Astrocyte of the hippocampus (primary cell): ENCODE results near the gene ACOX1.

Source experiments
- DNase-seq: peaks from one replicate; pipeline ENCODE4 v3.0.0; 2011; ENCODE audit warnings: low read depth, low spot score

The ACOX1 gene

DNA sequence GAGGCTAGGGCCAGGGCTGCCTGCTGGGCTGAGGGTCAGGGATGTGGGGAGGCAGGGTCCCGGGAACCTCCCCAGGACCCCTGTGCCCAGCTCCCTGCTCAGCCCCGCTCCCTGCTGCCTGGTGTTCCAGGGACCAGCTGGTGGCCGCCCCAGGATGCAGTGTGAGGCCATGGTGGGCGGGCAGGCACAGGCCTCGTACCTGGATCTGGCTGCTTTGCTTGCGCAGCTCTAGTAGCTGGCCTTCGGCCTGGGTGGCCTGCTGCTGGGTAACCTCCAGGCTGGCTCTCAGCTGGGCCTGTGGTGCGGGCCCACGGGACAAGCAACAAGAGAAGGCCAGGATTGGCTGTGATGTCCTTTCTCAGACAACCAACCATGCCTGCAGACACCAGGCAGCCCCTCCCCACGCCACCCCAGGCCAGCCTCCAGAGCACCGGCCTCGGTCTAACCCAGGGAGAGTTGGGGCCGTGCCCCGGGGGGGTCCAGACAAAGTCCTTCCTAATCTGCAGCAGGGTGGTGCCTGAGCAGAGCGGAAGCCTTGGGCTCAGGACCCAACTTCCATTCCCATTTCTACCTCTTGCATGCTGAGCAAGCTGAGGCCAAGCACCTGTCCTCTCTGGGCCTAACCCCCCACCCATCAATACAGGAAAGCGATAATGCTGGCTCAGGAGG is 86.3 kb downstream of the ACOX1 start:
- no peak for DNase-seq

DNA sequence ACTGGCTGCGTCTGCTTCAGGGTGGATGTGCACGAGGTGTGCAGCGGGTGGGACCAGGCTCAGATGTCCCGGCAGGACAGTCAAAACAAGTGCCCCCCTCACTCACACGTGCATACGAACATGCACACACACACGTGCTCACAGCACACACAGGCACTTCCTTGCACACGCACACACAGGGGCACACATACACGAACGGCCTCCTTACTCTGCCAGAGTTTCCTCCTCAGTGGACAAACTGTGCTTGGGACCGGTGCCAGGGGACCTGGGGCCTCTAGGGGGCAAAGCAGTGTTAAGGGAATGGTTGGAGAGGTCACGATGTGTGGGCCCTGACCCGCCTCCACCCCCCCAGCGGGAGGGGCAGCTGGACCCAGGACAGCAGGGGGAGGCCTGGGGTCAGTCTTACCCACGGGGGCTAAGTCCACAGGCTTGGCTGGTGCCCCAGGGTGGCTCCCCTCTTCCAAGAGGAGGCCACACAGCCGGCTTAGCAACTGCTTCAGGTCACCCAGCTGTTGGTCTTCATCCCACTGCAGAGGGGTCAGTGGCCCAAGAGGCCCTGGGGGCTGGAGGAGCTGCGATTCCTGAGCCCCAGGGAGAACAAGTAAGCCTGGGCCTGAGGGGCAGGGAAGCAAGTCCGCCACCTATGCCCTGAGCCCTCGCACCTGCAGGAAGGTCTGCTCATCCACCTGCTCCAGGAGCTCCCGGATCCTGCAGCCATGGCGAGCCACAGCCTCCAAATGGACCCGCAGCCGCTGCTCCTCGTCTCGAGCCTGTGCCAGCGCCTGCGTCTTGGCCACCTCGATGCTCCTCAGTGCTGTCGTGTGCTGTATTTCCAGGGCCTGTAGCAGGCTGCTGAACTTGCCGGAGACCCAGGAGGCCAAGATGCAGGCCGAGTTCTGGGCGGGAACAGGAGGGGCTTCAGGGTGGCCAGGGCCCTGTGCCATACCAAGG is 87.1 kb downstream of the ACOX1 start:
- no peak for DNase-seq
